Neutrophil (primary cell): ENCODE results near the gene BRCA1.
A peak's percentile ranks its signal among the peaks of the same experiment; 100 is the strongest.
"Not testable (repeated sequence)": the region's sequence is repeated elsewhere in the genome, so short reads cannot be mapped to it uniquely, and the experiment has no call there.

Source experiments
- H3K27ac ChIP-seq: fragments of 200-600 bp; sonication (generic); 2 replicates; pipeline ENCODE4 v1.5.1; 2016; ENCODE audit warnings: mild to moderate bottlenecking, moderate library complexity
- H3K27me3 ChIP-seq: fragments of 200-600 bp; sonication (generic); 2 replicates; pipeline ENCODE4 v1.6.0; 2016; ENCODE audit warnings: mild to moderate bottlenecking
- H3K36me3 ChIP-seq: fragments of 200-600 bp; sonication (generic); 2 replicates; pipeline ENCODE4 v1.5.1; 2017
- H3K4me1 ChIP-seq, 2 experiments: fragments of 200-600 bp in 1 of 2; sonication (generic) in 1 of 2; 1 replicate in 1 of 2; 2 replicates in 1 of 2; pipeline versions ENCODE4 v1.5.1 to v1.6.1; 2013 to 2016; ENCODE audit warnings: low read depth in 1 of 2, low read length in 1 of 2, mild to moderate bottlenecking in 1 of 2, moderate library complexity in 1 of 2; ENCODE audit not compliant: control insufficient read depth in 1 of 2, insufficient read depth in 1 of 2
- H3K4me3 ChIP-seq, 2 experiments: fragments of 200-600 bp in 1 of 2; sonication (generic) in 1 of 2; 1 replicate in 1 of 2; 2 replicates in 1 of 2; pipeline ENCODE4 v1.5.1; 2013 to 2016; ENCODE audit warnings: low read depth in 1 of 2, low read length in 1 of 2, mild to moderate bottlenecking in 1 of 2, moderate library complexity in 1 of 2
- H3K9me3 ChIP-seq: fragments of 200-600 bp; sonication (generic); 2 replicates; pipeline ENCODE4 v1.5.1; 2016
- TF ChIP-seq, protein P1 (sequence below): fragments of 200-600 bp; sonication (generic); IDR thresholded peaks from 2 replicates; pipeline ENCODE4 v1.5.1; 2016; ENCODE audit warnings: antibody characterized with exemption

Gene BRCA1

DNA sequence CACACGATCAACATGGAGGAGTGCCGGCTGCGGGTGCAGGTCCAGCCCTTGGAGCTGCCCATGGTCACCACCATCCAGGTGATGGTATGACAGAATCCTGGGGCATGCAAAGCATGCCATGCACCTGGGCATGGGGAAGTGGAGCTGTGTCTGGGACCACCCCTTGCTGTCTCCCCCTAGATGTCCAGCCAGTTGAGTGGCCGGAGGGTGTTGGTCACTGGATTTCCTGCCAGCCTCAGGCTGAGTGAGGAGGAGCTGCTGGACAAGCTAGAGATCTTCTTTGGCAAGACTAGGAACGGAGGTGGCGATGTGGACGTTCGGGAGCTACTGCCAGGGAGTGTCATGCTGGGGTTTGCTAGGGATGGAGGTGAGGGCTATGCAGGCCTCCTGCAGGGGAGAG lies 111.9 kb downstream of the BRCA1 start:
- TF ChIP-seq, protein P1, sequence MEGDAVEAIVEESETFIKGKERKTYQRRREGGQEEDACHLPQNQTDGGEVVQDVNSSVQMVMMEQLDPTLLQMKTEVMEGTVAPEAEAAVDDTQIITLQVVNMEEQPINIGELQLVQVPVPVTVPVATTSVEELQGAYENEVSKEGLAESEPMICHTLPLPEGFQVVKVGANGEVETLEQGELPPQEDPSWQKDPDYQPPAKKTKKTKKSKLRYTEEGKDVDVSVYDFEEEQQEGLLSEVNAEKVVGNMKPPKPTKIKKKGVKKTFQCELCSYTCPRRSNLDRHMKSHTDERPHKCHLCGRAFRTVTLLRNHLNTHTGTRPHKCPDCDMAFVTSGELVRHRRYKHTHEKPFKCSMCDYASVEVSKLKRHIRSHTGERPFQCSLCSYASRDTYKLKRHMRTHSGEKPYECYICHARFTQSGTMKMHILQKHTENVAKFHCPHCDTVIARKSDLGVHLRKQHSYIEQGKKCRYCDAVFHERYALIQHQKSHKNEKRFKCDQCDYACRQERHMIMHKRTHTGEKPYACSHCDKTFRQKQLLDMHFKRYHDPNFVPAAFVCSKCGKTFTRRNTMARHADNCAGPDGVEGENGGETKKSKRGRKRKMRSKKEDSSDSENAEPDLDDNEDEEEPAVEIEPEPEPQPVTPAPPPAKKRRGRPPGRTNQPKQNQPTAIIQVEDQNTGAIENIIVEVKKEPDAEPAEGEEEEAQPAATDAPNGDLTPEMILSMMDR = no peak
- H3K27ac ChIP-seq = peak overlapping the region; percentile 55
- H3K9me3 ChIP-seq = no peaks in the 10 kb centered on the region
- H3K36me3 ChIP-seq = peaks cover 53% of the 10 kb centered on the region
- H3K27me3 ChIP-seq = no peaks in the 10 kb centered on the region
- no peak overlapping the region for H3K4me3 ChIP-seq
- peaks cover 24 to 28% of the 10 kb centered on the region in 2 experiments for H3K4me1 ChIP-seq

DNA sequence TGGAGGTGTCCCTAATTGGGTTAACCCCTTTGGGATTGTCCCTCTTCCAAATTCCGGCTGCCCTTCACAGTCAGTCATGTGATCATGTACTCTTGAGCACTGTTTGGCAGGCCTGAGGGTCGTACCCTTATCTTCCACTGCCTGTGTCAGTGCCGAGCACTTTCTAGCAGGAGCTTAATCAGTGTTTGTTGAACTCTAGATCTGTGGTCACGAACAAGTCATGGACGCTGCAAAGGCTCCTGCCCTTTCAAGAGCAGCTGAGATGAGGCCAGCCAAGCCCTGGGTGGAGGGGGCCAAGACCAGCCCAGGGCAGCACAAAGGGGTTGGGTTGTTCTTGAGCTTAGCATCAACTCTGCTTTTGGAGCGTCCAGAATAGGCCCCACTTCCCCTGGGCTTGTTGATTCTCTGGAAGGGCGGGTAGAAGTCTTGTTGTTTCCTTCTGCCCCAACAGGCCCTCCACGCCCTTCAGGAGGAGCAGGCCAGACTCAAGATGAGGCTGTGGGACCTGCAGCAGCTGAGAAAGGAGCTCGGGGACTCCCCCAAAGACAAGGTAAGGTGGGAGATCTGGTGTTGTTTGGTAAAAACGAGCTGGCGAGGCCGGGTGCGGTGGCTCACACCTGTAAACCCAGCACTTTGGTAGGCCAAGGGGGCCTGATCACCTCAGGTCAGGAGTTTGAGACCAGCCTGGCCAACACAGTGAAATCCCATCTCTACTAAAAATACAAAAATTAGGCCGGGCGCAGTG lies 113.3 kb downstream of the BRCA1 start:
- H3K9me3 ChIP-seq = no peaks in the 10 kb centered on the region
- peaks cover 25 to 29% of the 10 kb centered on the region in 2 experiments for H3K4me1 ChIP-seq
- no peak overlapping the region for H3K27ac ChIP-seq
- TF ChIP-seq, protein P1 = no peak
- no peaks in the 10 kb centered on the region for H3K27me3 ChIP-seq
- H3K36me3 ChIP-seq = peaks cover 53% of the 10 kb centered on the region
- H3K4me3 ChIP-seq = no peak overlapping the region

DNA sequence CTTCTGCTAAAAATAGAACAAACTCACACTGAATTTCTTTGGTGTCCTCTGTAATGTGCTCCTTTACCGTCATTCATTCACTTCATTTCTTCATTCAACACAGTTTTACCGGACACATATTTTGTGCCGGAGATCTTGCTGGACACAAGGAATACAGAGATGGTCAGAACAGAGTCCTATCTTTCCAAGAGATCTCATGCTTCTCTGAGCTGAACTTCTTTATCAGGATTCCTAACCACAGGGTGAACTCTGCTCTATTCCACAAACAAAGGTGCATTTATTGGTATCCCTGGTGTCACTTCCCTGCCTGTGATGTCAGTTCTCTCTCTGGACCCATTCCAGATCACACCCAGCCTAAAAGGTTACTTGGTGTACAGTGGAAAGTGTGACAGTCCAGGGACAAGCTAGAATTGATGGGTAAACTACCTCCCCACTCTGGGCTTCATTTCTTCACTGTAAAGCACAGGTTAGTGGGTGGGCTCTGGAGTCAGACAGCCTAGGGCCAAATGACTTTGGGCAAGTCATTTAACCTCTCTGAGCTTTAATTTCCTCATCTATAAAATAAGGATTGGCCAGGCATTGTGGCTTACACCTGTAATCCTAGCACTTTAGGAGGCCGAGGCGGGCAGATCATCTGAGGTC lies 114.4 kb downstream of the BRCA1 start:
- Histone ChIP-seq H3K27ac (no peak overlapping the region), H3K4me1 (peaks cover 28 to 32% of the 10 kb centered on the region in 2 experiments)

GRCh38 chr17:43006639-43007551 lies 118.3 kb downstream of the BRCA1 start, which contains the start of gene IFI35:
IFI35 (plus strand) TSS chr17:43006784; CDS start chr17:43006948, 164 bp downstream.
- H3K27me3 ChIP-seq = no peaks in the 10 kb centered on the region
- H3K27ac ChIP-seq = peak within 1 kb of the TSS; percentile 95
- H3K36me3 ChIP-seq = peaks cover 10% of the 10 kb centered on the region
- TF ChIP-seq, protein P1 = peak; percentile 48
- H3K4me3 ChIP-seq = peak within 1 kb of the TSS; percentile 81 to 95
- H3K4me1 ChIP-seq = peaks cover 33 to 35% of the 10 kb centered on the region in 2 experiments
- no peaks in the 10 kb centered on the region for H3K9me3 ChIP-seq

More for the DNA sequence above, 114.4 kb downstream of the BRCA1 start:
- TF ChIP-seq, protein P1 = no peak
- Histone ChIP-seq H3K27me3 (no peaks in the 10 kb centered on the region), H3K9me3 (no peaks in the 10 kb centered on the region), H3K36me3 (peaks cover 43% of the 10 kb centered on the region), H3K4me3 (no peak overlapping the region)

GRCh38 chr17:43003542-43004172 lies 121.5 kb downstream of the BRCA1 start:
- Histone ChIP-seq H3K4me1 (peaks cover 64% of the 10 kb centered on the region in 2 experiments), H3K9me3 (no peaks in the 10 kb centered on the region), H3K36me3 (peaks cover 6% of the 10 kb centered on the region), H3K27me3 (no peaks in the 10 kb centered on the region), H3K4me3 (no peak overlapping the region), H3K27ac (peak overlapping the region; percentile 57)
- TF ChIP-seq, protein P1 = no peak

DNA sequence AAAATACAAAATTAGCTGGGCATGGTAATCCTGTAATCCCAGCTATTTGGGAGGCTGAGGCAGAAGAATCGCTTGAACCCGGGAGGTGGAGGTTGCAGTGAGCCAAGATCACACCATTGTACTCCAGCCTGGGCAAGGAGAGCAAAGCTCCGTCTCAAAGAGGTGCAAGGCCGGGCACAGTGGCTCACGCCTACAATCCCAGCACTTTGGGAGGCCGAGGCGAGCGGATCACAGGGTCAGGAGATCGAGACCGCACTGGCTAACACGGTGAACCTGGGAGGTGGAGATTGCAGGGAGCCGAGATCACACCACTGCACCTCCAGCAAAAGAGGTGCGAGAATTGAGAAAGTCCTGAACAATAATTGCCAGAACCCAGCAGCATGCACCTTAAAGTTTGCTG lies 124.3 kb downstream of the BRCA1 start:
- H3K36me3 ChIP-seq, H3K27me3 ChIP-seq, H3K9me3 ChIP-seq, H3K4me3 ChIP-seq: not testable (repeated sequence)
- H3K27ac ChIP-seq = peak overlapping the region; percentile 74
- H3K4me1 ChIP-seq = peaks cover 60 to 66% of the 10 kb centered on the region in 2 experiments
